SW480 (cell line): Measurements from ENCODE around the gene ATG13.
"Not testable (repeated sequence)": the region's sequence is repeated elsewhere in the genome, so short reads cannot be mapped to it uniquely, and the experiment has no call there.

Experiments used
- DNase-seq: peaks from one replicate; pipeline ENCODE4 v3.0.0-alpha.2; 2016; ENCODE audit warnings: low spot score

Gene ATG13

DNA sequence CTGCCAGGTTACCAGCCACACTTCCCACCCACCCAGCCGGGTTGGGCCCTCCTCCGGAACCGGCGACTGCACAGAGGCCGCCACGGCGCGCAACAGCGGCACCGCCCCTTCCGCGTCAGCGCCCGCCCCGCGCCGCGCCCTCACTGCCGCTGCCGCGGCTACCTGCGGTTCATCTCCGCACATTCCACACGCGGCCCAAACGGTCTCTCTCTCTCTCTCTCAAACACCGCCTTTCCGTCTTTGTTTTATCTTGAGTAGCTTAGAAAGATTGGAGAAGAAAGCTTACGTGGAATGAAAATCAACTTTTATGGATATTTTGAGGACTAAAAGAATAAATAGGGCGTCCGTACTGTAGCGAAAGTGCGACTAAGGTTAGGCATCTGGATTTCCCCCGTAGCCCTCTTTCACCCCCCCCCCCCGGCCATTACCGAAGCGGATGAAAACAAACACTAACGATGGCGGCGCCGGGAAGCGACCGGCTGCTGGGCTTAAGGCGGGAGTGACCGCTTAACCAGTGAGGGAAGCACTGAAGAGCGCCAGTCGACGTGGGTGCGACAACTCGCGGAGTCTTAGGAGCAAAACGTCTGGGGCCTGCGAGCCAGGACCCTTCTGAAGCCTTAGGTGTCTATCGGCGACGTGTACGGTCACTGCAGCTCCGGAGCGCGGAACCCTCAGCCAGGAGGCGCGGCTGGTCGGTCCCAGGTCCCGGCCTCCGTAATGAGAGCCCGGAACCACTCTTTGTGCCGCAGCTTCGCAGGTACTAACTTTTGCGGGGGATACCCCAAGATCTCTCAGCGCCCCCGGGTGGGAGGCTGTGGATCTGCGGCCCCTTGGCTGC lies at the start of gene ATG13, which contains the start of gene HARBI1:
Gene ATG13 (plus strand): TSS at position 420 of the 838 bp plus-strand sequence. CDS start 26,739 bp downstream, outside the sequence.
Gene HARBI1 (minus strand): TSS at position 94 of the 838 bp plus-strand sequence. CDS start 990 bp downstream, outside the sequence.
- peak; percentile 89 for DNase-seq

DNA sequence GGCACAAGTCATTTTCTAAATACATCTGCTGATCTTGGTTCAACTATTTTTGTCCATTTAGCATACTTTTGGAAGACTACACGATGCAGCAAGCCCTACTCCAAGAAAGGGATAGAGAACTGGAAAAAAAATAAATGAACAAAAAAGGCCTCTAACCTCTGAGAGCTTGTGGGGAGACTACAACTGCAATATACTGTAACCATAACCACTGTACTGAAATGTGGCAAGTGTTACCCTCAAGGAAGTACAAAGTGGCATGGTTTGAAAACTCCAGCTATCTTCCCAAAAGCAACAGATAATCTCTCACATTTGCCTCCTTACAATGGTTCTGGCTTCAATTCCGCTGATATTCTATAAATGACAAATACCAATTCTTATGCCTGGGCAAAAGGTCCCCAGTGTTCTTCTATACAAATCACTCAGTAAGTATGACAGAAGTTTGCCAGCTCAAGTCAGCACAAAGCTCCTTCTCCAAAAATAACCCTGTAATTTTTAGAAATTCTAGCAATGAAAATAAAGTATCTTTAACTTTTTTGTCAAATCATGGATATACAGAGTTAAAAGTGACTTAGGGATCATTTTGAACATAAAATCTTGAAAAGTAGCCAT lies 46.5 kb upstream of the ATG13 start:
- DNase-seq: no peak

DNA sequence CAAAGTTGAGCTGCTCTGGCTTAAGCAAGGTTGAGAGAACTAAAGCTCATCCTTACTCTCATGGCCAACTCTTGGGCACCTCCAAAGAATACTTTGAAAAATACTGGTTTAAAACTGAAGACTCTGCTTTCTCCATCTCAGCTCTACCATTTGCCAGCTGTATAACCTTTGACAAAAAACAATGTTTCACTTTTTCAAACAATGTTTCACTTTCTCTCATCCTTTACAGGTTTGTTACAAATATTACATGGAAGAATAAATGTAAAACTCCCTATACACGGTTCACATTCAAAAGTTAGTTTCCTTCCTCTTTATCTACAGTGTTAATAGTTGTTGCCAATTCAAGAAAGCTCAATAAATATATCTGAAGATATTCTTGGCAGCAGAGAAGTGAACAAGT lies 42.7 kb upstream of the ATG13 start:
- no peak for DNase-seq

DNA sequence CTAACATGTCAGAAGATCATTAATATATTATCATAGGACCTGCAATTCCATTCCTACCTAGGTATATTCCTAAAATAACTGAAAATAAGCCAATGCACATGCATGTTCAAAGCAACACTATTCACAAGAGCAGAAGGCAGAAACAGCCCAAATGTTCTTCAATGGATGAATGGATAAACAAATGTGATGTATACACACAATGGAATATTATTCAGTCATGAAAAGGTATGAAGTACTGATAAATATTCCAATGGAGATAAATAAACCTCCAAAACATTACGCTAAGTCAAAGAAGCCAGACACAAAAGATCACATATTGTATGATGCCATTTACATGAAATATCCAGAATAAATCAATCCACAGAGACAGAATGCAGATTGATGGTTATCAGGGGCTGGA lies 40.3 kb upstream of the ATG13 start:
- no peak for DNase-seq

- no peak for DNase-seq
These were observed 34.8 kb upstream of the ATG13 start for GRCh38 chr11:46582588-46582987.

DNA sequence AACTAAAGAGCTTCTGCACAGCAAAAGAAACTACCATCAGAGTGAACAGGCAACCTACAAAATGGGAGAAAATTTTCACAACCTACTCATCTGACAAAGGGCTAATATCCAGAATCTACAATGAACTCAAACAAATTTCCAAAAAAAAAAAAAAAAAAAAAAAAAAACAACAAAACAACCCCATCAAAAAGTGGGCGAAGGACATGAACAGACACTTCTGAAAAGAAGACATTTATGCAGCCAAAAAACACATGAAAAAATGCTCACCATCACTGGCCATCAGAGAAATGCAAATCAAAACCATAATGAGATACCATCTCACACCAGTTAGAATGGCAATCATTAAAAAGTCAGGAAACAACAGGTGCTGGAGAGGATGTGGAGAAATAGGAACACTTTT lies 33.8 kb upstream of the ATG13 start:
- DNase-seq: not testable (repeated sequence)

- no peak for DNase-seq
These were observed 29.2 kb upstream of the ATG13 start for GRCh38 chr11:46588131-46588530.

GRCh38 chr11:46588915-46589314 lies 28.4 kb upstream of the ATG13 start:
- DNase-seq: no peak

DNA sequence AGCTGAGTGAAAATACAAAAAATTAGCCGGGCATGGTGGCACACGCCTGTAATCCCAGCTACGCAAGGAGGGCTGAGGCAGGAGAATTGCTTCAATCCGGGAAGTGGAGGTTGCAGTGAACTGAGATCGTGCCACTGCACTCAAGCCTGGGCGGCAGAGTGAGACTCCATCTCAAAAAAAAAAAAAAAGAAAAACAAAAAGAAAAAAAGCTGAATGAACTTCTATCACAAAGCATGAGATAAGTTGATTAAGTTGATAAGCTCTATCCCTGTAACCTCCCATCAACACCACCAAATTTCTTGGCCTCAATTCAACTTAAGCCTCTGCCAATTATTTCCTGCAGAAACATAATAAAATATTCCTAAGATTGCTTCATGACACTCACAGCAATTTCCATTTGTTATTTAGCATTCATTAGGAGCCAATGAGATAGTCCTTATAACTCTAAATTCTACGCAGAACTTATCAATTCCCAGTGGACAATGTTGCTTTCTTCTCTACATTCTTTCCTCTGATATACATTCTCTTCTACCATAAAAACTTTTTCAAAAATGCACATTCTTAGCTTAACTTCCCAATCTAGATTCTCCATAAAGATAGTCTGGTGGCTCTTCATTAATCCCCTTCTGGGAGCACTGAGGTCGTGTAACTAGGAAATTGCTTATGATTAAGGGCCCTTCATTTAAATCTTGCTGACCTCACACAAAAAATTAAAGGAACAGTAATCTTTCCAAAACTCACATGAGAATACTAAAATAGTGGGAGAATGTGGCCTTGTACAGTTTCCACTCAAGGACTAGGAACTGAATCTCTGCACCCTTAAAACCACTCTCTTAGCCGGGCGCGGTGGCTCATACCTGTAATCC lies 26.4 kb upstream of the ATG13 start:
- DNase-seq: no peak

DNA sequence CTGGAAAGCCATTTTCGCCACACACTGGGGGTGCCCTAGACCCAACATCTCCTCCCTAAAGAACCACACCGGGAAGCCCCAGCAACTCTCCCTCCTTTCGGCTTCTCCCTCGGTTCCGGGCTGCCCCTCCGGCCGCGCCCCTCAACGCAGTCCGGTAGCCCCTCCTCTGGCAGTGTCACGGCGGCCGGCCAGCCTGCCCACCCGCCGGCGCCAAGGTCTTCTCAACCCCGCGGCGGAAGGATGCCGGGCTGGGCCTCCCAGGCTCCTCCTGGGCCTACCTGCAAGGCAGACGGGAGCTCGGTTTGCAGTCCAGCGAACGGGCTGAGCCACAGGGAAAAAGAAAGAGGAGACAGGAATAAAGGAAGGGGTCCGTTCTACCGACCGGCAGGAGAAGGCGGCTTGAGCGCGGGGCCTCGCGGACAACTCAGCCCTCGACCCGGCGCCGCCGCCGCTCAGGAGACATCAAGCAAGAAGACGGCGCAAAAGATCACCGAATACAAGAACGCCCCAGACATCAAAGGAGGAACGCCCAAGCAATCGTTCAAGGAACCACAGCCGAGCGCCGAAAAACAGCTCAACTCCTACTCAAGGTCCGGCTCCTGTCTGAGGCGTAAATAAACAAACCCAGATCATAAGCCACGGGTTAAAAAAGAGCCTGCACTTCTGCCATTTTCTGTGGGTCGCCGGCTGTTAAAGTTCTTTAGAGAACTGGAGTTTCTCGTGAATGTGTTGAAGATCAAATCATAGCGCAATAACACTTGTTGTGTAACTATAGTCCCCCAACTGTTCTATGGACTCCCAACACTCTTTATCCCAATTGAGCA lies 23.6 kb upstream of the ATG13 start, which contains the start of gene AMBRA1:
Gene AMBRA1 (minus strand): TSS at position 474 of the 824 bp plus-strand sequence. CDS start 45,643 bp downstream, outside the sequence.
- DNase-seq: peak; percentile 92

DNA sequence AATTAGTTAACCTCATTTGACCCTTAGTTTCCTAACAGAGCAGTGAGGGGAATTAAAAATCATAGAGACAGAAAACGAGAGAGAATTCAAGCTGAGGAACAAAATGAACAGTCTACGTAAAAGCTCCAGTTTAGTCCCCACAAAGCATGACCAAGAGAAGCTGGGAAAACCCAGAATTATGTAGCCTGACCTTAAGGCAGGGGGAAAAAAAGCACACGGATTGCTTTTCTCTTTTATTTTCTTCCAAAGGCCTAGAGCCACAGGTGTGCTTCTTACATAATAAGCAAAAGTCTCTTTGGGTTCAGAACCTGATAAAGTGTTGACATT lies 23.0 kb upstream of the ATG13 start:
- DNase-seq: no peak

DNA sequence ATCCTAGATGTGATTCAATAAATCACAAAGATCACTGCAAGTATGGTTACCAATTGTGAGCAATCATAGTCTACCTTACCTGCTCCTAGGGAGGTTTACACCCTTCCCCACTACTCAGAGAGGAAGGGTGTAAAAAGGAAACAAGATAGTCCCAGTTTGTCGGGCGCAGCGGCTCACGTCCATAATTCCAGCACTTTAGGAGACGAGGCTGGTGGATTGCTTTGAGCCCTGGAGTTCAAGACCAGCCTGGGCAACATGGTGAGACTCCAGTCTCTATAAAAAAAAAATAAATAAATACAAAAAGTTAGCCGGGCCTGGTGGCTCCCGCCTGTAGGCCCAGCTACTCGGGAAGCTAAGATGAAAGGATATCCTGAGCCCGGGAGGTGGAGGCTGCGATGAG lies 22.6 kb upstream of the ATG13 start:
- no peak for DNase-seq

DNA sequence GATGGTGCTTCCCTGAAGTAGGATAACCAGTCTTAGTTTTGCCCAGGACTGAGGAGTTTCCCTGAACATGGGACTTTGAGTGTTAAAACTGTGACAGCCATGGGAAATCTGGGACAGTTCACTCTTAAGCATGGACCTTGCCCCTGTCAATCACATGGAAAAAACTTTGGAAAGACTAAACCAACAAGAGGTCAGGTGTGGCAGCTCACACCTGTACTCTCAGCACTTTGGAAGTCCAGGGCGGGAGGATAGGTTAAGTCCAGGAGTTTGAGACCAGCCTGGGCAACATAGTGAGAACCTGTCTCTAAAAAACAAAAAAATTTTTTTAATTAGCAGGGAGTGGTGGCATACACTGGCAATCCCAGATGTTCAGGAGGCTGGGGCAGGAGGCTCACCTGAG lies 20.2 kb upstream of the ATG13 start:
- DNase-seq: no peak

GRCh38 chr11:46597609-46598219 lies 19.6 kb upstream of the ATG13 start:
- DNase-seq: no peak

- DNase-seq: no peak
These were observed 17.8 kb upstream of the ATG13 start for GRCh38 chr11:46599340-46600193.

- no peak for DNase-seq
These were observed 17.0 kb upstream of the ATG13 start for GRCh38 chr11:46600194-46600960.

- DNase-seq: no peak
These were observed 16.2 kb upstream of the ATG13 start for GRCh38 chr11:46601129-46601528.

DNA sequence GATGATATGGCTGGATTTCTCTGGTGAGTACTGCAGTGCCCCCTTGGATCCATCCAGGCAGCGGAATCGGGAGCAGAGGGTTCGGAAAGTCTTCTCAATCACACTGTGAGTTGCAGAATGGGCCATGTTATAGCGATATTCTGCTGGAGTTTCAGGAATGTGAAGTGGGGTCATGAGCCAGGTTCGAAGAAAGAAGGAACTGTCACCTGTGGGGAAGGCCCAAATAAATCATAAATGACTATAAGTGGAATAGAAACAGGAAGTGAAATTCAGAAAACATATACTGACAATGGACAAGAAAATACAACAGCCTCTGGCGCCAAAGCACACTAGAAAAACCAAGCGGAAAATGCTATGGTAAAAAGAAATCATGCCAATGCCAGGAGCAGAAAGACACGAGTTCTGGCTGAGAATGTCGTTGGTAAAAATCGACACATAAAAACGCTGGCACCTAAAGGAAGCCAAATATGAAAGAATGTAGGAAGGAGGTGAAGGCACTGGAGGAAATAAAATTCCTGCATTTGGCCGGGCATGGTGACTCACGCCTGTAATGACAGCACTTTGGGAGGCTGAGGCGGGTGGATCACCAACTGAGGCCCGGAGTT lies 13.5 kb upstream of the ATG13 start:
- DNase-seq: no peak

DNA sequence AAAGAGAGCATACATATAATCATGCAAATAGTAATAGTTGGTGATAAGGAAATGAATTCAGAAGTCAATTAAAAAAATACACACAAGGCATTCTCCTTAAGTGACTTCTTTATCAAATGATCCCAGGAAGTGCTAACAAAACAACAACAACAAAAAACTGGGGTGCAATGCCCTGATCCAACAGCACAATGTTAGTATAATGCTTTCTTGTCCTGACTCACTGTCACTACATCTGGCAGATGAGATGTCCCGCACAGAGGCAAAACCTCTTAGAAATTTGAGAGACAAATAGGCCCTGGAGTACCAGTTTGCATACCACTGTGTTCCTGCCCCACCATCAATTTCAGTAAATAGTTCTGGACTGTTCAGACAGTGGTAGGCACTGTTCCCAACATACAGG lies 12.6 kb upstream of the ATG13 start:
- DNase-seq: no peak
